RWPE2 (cell line): ENCODE results near the gene BCAS4.
A peak's percentile ranks its signal among the peaks of the same experiment; 100 is the strongest.

ENCODE experiments used
- ATAC-seq: fragments of 200-7000 bp; cut with Tn5 transposase; 3 replicates; pipeline ENCODE4 v1.9.1; 2021; ENCODE audit warnings: low read depth
- DNase-seq: peaks from one replicate; pipeline ENCODE4 v3.0.0-alpha.2; 2020; ENCODE audit warnings: low spot score
- H3K27ac ChIP-seq: fragments of 450-650 bp; 2 replicates; pipeline ENCODE4 v1.5.1; 2017; ENCODE audit warnings: mild to moderate bottlenecking; ENCODE audit not compliant: poor library complexity, severe bottlenecking
- H3K27me3 ChIP-seq: fragments of 250-450 bp; sonication (Bioruptor Pico); 2 replicates; pipeline ENCODE4 v1.5.1; 2021; ENCODE audit warnings: mild to moderate bottlenecking, moderate library complexity; ENCODE audit not compliant: insufficient read depth, poor library complexity, severe bottlenecking
- H3K36me3 ChIP-seq: fragments of 250-450 bp; sonication (Bioruptor Pico); 2 replicates; pipeline ENCODE4 v1.5.1; 2020; ENCODE audit warnings: low read depth, mild to moderate bottlenecking, moderate library complexity
- H3K4me1 ChIP-seq: fragments of 250-450 bp; sonication (Bioruptor Pico); 2 replicates; pipeline ENCODE4 v1.5.1; 2021; ENCODE audit warnings: mild to moderate bottlenecking, moderate library complexity; ENCODE audit not compliant: insufficient read depth, poor library complexity, severe bottlenecking
- H3K4me3 ChIP-seq: fragments of 250-450 bp; sonication (Bioruptor Pico); 2 replicates; pipeline ENCODE4 v1.5.1; 2021; ENCODE audit warnings: mild to moderate bottlenecking, moderate library complexity; ENCODE audit not compliant: severe bottlenecking
- H3K9me3 ChIP-seq: fragments of 250-450 bp; sonication (Bioruptor Pico); 2 replicates; pipeline ENCODE4 v1.5.1; 2021; ENCODE audit warnings: mild to moderate bottlenecking, moderate library complexity; ENCODE audit not compliant: severe bottlenecking
- TF ChIP-seq, protein P1 (sequence below): fragments of 450-650 bp; IDR thresholded peaks from one replicate; pipeline ENCODE4 v1.5.1; 2017; ENCODE audit warnings: mild to moderate bottlenecking, moderate library complexity; ENCODE audit not compliant: poor library complexity, severe bottlenecking

The BCAS4 gene

DNA sequence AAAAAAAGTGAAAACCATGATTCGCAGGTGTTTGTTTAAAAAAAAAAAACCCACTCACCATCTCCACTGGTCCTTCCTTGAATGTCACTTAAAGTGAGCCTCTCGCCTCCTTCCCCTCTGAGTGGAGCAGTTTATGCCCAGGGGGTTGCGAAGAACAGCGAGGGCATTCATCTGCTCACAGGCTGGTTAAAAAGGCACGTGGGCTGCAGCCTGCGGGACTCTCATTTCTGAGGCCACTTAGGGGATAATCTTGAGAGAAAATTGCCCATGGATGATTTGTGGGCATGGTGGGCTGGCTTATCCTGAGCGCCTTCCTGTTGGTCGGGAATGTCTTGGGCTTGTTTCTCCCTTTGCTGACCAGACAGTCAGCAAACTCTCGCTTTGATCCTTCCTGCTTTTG lies 18.9 kb downstream of the BCAS4 start:
- Histone ChIP-seq H3K27me3 (no peaks in the 10 kb centered on the region), H3K4me1 (peaks cover 9% of the 10 kb centered on the region), H3K27ac (no peak overlapping the region), H3K4me3 (no peak overlapping the region), H3K9me3 (no peaks in the 10 kb centered on the region), H3K36me3 (no peaks in the 10 kb centered on the region)
- no peak for ATAC-seq
- TF ChIP-seq, protein P1, sequence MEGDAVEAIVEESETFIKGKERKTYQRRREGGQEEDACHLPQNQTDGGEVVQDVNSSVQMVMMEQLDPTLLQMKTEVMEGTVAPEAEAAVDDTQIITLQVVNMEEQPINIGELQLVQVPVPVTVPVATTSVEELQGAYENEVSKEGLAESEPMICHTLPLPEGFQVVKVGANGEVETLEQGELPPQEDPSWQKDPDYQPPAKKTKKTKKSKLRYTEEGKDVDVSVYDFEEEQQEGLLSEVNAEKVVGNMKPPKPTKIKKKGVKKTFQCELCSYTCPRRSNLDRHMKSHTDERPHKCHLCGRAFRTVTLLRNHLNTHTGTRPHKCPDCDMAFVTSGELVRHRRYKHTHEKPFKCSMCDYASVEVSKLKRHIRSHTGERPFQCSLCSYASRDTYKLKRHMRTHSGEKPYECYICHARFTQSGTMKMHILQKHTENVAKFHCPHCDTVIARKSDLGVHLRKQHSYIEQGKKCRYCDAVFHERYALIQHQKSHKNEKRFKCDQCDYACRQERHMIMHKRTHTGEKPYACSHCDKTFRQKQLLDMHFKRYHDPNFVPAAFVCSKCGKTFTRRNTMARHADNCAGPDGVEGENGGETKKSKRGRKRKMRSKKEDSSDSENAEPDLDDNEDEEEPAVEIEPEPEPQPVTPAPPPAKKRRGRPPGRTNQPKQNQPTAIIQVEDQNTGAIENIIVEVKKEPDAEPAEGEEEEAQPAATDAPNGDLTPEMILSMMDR, result no peak
- DNase-seq, result no peak

DNA sequence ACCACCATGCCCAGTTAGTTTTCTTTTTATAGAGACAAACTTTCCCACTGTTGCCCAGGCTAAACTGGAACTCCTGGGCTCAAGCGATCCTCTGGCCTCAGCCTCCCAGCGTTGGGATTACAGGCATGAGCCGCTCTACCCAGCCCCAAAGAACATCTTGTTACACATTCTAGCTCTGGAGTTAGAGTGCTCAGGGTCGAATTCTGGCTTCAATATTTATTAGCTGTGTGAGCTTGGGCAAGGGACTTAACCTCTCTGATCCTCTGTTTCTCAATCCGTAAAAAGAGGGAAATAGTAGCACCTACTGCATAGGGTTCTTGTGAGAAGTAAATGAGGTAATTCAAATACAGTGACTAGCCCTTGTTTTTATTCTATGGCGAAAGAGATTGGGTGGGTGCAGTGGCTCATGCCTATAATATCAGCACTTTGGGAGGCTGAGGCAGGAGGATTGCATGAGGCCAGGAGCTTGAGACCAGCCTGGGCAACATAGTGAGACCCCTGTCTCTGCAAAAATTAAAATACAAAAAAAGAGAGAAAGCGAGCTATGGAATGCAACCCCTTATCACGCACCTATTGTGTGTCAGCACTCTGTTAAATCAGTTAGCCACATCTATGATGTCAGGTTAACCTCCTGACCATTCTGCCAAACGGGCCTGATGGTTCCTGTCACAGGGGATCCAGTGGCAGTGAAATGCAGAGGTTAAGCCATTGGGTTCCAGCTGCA lies 19.7 kb downstream of the BCAS4 start:
- Histone ChIP-seq H3K36me3 (no peaks in the 10 kb centered on the region), H3K27ac (no peak overlapping the region), H3K4me1 (peaks cover 9% of the 10 kb centered on the region), H3K4me3 (no peak overlapping the region), H3K9me3 (no peaks in the 10 kb centered on the region), H3K27me3 (no peaks in the 10 kb centered on the region)
- ATAC-seq (no peak), DNase-seq (no peak)
- TF ChIP-seq, protein P1, result no peak

GRCh38 chr20:50815162-50815989 lies 20.5 kb downstream of the BCAS4 start:
- H3K4me3 ChIP-seq, result no peak overlapping the region
- DNase-seq (no peak), ATAC-seq (peak; percentile 31; the same call in 2 of the 3 replicates)
- TF ChIP-seq, protein P1, result no peak
- peak overlapping the region; percentile 0 for H3K27ac ChIP-seq
- peaks cover 9% of the 10 kb centered on the region for H3K4me1 ChIP-seq
- no peaks in the 10 kb centered on the region for H3K36me3 ChIP-seq
- H3K27me3 ChIP-seq, result no peaks in the 10 kb centered on the region
- H3K9me3 ChIP-seq, result no peaks in the 10 kb centered on the region

DNA sequence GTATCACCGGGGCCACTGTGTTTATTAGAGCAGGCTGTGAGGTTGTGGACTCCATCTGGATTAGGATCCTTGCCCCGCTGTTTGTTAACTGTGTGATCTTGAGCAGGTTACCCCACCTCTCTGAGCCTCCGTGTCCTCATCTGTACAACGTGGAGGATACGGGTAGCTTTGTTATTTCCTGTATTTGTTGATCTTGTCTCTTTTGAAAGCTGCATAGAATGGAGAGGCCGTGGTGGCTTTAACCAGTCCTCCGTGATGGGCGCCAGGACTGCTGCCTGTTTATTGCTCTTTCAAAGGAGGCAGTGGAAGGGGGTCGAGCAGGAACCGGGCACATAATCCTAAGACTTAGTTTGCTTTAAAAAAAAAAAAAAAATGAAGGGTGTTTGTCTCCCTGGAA lies 22.9 kb downstream of the BCAS4 start:
- Histone ChIP-seq H3K27me3 (no peaks in the 10 kb centered on the region), H3K27ac (peak overlapping the region; percentile 25), H3K9me3 (no peaks in the 10 kb centered on the region), H3K36me3 (no peaks in the 10 kb centered on the region), H3K4me3 (no peak overlapping the region), H3K4me1 (peaks cover 9% of the 10 kb centered on the region)
- ATAC-seq (no peak), DNase-seq (no peak)
- TF ChIP-seq, protein P1, result no peak
